ENCODE measurements around the gene NRXN3. TPM values are rescaled to one million over a fixed set of nuclear protein-coding genes. Genes with fewer than 3 reads are reported as not detected.

Gene NRXN3
- polyA plus RNA-seq, 1 experiment: 7.0 TPM

- TF ChIP-seq CTCF (IDR thresholded peaks at IDR 0.05; ENCODE audit: insufficient read depth, low read depth, low read length): no peak
- CTCF ChIA-PET: no interaction called here
- Histone ChIP-seq H3K4me3 (ENCODE audit: low read depth, low read length) (no peak overlapping the region), H3K27me3 (ENCODE audit: control insufficient read depth, insufficient read depth, low read length) (no peaks in the 10 kb centered on the region), H3K36me3 (ENCODE audit: control insufficient read depth, insufficient read depth, low read length) (no peaks in the 10 kb centered on the region)
- DNase-seq (ENCODE audit: low read depth): no peak
- POLR2A ChIA-PET: no interaction called here
These were observed 11.1 kb downstream of the NRXN3 start for GRCh38 chr14:78181270-78181669.

GRCh38 chr14:78182722-78183121 is 12.5 kb downstream of the NRXN3 start:
- ChIA-PET CTCF (no interaction called here), POLR2A (no interaction called here)
- TF ChIP-seq CTCF (IDR thresholded peaks at IDR 0.05; ENCODE audit: insufficient read depth, low read depth, low read length): no peak
- H3K4me3 ChIP-seq (ENCODE audit: low read depth, low read length): no peak overlapping the region
- no peak for DNase-seq (ENCODE audit: low read depth)
- no peaks in the 10 kb centered on the region for H3K36me3 ChIP-seq (ENCODE audit: control insufficient read depth, insufficient read depth, low read length)
- H3K27me3 ChIP-seq (ENCODE audit: control insufficient read depth, insufficient read depth, low read length): no peaks in the 10 kb centered on the region

GRCh38 chr14:78184157-78184556 is 14.0 kb downstream of the NRXN3 start:
- no peak for DNase-seq (ENCODE audit: low read depth)
- TF ChIP-seq CTCF (IDR thresholded peaks at IDR 0.05; ENCODE audit: insufficient read depth, low read depth, low read length): no peak
- ChIA-PET CTCF (no interaction called here), POLR2A (no interaction called here)
- H3K4me3 ChIP-seq (ENCODE audit: low read depth, low read length): no peak overlapping the region
- no peaks in the 10 kb centered on the region for H3K27me3 ChIP-seq (ENCODE audit: control insufficient read depth, insufficient read depth, low read length)
- no peaks in the 10 kb centered on the region for H3K36me3 ChIP-seq (ENCODE audit: control insufficient read depth, insufficient read depth, low read length)

- ChIA-PET POLR2A (no interaction called here), CTCF (interaction anchor here (1.4 kb wide), 1 partner anchor 11 kb away, joined by 3 read pairs; no protein-coding TSS in a partner anchor)
- no peaks in the 10 kb centered on the region for H3K27me3 ChIP-seq (ENCODE audit: control insufficient read depth, insufficient read depth, low read length)
- no peak for DNase-seq (ENCODE audit: low read depth)
- TF ChIP-seq CTCF (IDR thresholded peaks at IDR 0.05; ENCODE audit: insufficient read depth, low read depth, low read length): no peak
- no peaks in the 10 kb centered on the region for H3K36me3 ChIP-seq (ENCODE audit: control insufficient read depth, insufficient read depth, low read length)
- H3K4me3 ChIP-seq (ENCODE audit: low read depth, low read length): no peak overlapping the region
These were observed 16.1 kb downstream of the NRXN3 start for GRCh38 chr14:78186277-78186676.

GRCh38 chr14:78188882-78189281 is 18.7 kb downstream of the NRXN3 start:
- H3K27me3 ChIP-seq (ENCODE audit: control insufficient read depth, insufficient read depth, low read length): no peaks in the 10 kb centered on the region
- TF ChIP-seq CTCF (IDR thresholded peaks at IDR 0.05; ENCODE audit: insufficient read depth, low read depth, low read length): no peak

More at GRCh38 chr14:78188882-78189281, 18.7 kb downstream of the NRXN3 start:
- H3K4me3 ChIP-seq (ENCODE audit: low read depth, low read length): no peak overlapping the region
- DNase-seq (ENCODE audit: low read depth): no peak
- ChIA-PET POLR2A (no interaction called here), CTCF (no interaction called here)
- H3K36me3 ChIP-seq (ENCODE audit: control insufficient read depth, insufficient read depth, low read length): no peaks in the 10 kb centered on the region

Measured in BJ (cell line).